Activated T-helper 9 cell treated with anti-CD3 and anti-CD28 coated beads, Interleukin-2, amount 50 U/mL, for 16 hours (primary cell): ENCODE data around the gene DST.

Experiments
- DNase-seq: peaks from one replicate; pipeline ENCODE4 v3.0.0-alpha.2; 2020; ENCODE audit warnings: low read depth

The DST gene

GRCh38 chr6:56434606-56435005 is 208.1 kb downstream of the DST start:
- DNase-seq = no peak

- DNase-seq = no peak
These were observed 209.6 kb downstream of the DST start for GRCh38 chr6:56433119-56433518.

- no peak for DNase-seq
These were observed 210.5 kb downstream of the DST start for GRCh38 chr6:56432194-56432593.

GRCh38 chr6:56430629-56431600 is 211.8 kb downstream of the DST start:
- DNase-seq = no peak

- DNase-seq = no peak
These were observed 218.1 kb downstream of the DST start for GRCh38 chr6:56424542-56425083.

GRCh38 chr6:56424064-56424463 is 218.6 kb downstream of the DST start:
- no peak for DNase-seq

GRCh38 chr6:56420296-56420695 is 222.4 kb downstream of the DST start:
- no peak for DNase-seq

GRCh38 chr6:56419191-56419590 is 223.5 kb downstream of the DST start:
- no peak for DNase-seq

- DNase-seq = no peak
These were observed 224.9 kb downstream of the DST start for GRCh38 chr6:56417823-56418222.

GRCh38 chr6:56416247-56416646 is 226.4 kb downstream of the DST start:
- DNase-seq = no peak

- no peak for DNase-seq
These were observed 233.7 kb downstream of the DST start for GRCh38 chr6:56408976-56409375.
